Naive B cell (primary cell): Measurements from ENCODE around the gene LRRTM4. TPM values are rescaled to one million over a fixed set of nuclear protein-coding genes. Genes with fewer than 3 reads are reported as not detected.

ENCODE experiments used
- ATAC-seq, 2 donors: fragments of 150-1000 bp; cut with Tn5 transposase; 2 replicates each; pipeline ENCODE4 v1.10.0; 2021; ENCODE audit warnings: low read depth in 2 of 2, mild to moderate bottlenecking in 2 of 2, moderate library complexity in 2 of 2
- DNase-seq: peaks from one replicate; pipeline ENCODE4 v3.0.0; 2022
- H3K27ac Mint-ChIP-seq, 6 donors: one replicate each; pipeline ENCODE4 v1.8.0; 2020 to 2022; ENCODE audit warnings: mild to moderate bottlenecking in 6 of 6, mixed read lengths in 6 of 6, moderate library complexity in 5 of 6, inconsistent platforms in 2 of 6
- H3K27me3 Mint-ChIP-seq, 3 donors: one replicate each; pipeline ENCODE4 v1.8.0; 2021 to 2022; ENCODE audit warnings: mixed read lengths in 3 of 3, mild to moderate bottlenecking in 1 of 3
- H3K36me3 Mint-ChIP-seq, 2 donors: one replicate each; pipeline ENCODE4 v1.8.0; 2020 to 2022; ENCODE audit warnings: mixed read lengths in 2 of 2, inconsistent platforms in 1 of 2, mild to moderate bottlenecking in 1 of 2
- H3K4me1 Mint-ChIP-seq, 3 donors: one replicate each; pipeline ENCODE4 v1.8.0; 2020 to 2022; ENCODE audit warnings: mixed read lengths in 3 of 3, inconsistent platforms in 1 of 3, mild to moderate bottlenecking in 1 of 3, moderate library complexity in 1 of 3
- H3K4me3 Mint-ChIP-seq, 8 donors: one replicate each; pipeline ENCODE4 v1.8.0; 2020 to 2022; ENCODE audit warnings: mild to moderate bottlenecking in 8 of 8, mixed read lengths in 8 of 8, moderate library complexity in 8 of 8, inconsistent platforms in 2 of 8
- H3K9me3 Mint-ChIP-seq, 7 donors: one replicate each; pipeline ENCODE4 v1.8.0; 2020 to 2022; ENCODE audit warnings: mixed read lengths in 7 of 7, mild to moderate bottlenecking in 5 of 7, inconsistent platforms in 2 of 7, moderate library complexity in 1 of 7
- polyA plus RNA-seq, 6 donors: library from polyadenylated mRNA; unstranded; fragments of 300-500 nt; fragmentation: Illumina TruSeq; gene quantifications; one replicate each; pipeline ENCODE4 v1.2.3, GENCODE V29; 2021; ENCODE audit warnings: low read depth in 6 of 6

The LRRTM4 gene
- polyA plus RNA-seq, 6 donors from 2014 or later = not detected

DNA sequence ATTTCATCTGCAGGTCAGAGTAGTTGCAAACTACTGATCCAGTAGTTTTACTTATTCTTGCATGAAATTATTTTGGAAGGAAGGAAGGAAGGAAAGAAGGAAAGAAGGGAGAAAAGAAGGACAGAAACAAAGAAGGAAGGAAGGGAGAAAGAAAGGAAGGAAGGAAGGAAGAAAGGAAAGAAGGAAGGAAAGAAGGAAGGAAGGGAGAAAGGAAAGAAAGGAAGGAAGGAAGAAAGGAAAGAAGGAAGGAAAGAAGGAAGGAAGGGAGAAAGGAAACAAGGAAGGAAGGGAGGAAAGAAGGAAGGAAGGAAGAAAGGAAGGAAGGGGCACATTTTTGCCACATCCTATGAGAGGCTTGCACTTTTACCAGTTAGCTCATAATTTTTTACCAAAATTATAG, 186.2 kb downstream of the LRRTM4 start:
- DNase-seq = no peak
- Mint-ChIP-seq H3K27ac (no peak overlapping the region), H3K4me3 (no peak overlapping the region), H3K4me1 (no peaks in the 10 kb centered on the region), H3K9me3 (peaks cover 11 to 29% (median 11%) of the 10 kb centered on the region in 7 donors), H3K36me3 (no peaks in the 10 kb centered on the region), H3K27me3 (no peaks in the 10 kb centered on the region)
- no peak for ATAC-seq

DNA sequence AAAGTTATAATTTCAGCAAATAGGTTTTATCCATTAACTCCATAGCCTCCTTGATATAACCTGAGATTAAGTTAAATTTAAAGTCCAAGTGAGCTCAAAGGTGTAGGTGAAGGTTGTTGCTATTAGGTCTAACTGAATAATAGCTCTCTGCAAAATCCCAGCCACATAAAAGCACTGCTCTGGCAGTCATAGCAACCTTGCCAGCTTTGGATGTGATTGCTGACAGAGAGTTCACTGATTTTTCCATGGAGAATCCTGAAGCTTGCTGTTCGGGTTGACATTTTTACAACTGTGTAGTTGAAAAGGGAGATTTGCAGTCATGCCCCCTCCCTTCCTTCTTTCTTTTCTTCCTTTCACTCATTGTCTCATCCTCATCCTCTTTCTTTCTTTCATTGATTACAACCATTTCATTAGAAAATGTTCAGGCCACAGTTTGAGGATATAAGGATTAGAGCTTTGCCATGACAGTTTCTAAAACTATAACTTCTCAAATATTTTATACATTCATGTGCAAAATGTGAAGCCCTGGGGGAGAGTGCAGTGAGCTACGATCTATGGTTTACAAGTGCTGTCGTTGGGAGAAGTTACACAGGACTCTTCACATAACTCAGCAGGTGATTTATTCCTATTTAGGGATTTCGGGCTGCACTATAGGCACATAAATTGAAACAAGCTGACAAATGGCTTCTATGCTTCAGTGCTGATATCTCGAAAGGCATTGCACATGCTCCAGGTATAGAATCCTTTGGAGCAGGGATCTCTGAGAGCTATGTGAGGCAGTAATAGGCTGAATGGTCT, 193.8 kb downstream of the LRRTM4 start:
- Mint-ChIP-seq H3K9me3 (peaks cover 4 to 11% (median 7%) of the 10 kb centered on the region in 7 donors), H3K27ac (no peak overlapping the region), H3K4me3 (no peak overlapping the region), H3K36me3 (no peaks in the 10 kb centered on the region), H3K4me1 (no peaks in the 10 kb centered on the region), H3K27me3 (no peaks in the 10 kb centered on the region)
- ATAC-seq (no peak), DNase-seq (no peak)

DNA sequence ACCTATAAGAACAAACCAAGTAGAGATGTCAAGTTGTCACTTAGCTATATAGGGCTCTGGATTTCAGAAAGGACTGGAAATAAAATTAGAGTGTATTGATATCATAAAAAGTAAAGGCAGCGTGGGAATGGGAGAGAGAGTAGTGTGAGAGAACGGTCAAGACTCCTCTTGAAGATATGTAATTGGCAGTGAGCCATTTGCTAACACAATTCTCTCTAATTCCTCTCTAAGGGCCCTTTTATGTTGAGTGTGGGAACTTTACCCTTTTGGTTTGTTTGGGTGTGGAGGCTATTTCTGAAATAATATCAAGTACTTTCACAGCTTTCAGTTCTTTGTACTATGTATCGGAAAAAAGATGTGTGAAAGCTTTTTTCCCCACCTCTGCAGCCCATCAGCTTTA, 196.8 kb downstream of the LRRTM4 start:
- ATAC-seq (no peak), DNase-seq (no peak)
- Mint-ChIP-seq H3K36me3 (no peaks in the 10 kb centered on the region), H3K9me3 (peaks cover 0 to 9% (median 1%) of the 10 kb centered on the region in 7 donors), H3K27ac (no peak overlapping the region), H3K4me1 (no peaks in the 10 kb centered on the region), H3K27me3 (no peaks in the 10 kb centered on the region), H3K4me3 (no peak overlapping the region)

DNA sequence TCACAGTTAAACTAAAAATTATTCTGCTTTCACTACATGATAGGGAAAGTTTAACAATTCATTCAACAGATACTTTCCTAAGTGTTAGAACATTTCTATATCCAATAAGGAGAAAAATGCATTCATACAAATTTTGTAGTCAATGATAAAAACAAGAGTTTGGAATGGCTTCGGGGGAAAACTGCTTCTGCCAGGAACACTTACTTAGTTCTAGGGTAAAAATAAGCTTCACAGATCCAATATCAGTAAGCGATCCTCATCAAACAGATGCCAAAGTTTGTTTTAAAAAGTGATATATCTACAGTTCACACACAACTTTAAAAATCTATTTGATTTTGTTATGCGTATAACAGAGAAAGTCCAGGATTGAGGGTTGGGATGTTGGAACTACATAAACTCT, 199.7 kb downstream of the LRRTM4 start:
- no peaks in the 10 kb centered on the region for H3K27me3 Mint-ChIP-seq
- ATAC-seq (no peak), DNase-seq (no peak)
- H3K27ac Mint-ChIP-seq = no peak overlapping the region
- H3K4me3 Mint-ChIP-seq = no peak overlapping the region
- H3K36me3 Mint-ChIP-seq = no peaks in the 10 kb centered on the region
- H3K9me3 Mint-ChIP-seq = peaks cover 0 to 5% (median 2%) of the 10 kb centered on the region in 7 donors
- H3K4me1 Mint-ChIP-seq = no peaks in the 10 kb centered on the region

DNA sequence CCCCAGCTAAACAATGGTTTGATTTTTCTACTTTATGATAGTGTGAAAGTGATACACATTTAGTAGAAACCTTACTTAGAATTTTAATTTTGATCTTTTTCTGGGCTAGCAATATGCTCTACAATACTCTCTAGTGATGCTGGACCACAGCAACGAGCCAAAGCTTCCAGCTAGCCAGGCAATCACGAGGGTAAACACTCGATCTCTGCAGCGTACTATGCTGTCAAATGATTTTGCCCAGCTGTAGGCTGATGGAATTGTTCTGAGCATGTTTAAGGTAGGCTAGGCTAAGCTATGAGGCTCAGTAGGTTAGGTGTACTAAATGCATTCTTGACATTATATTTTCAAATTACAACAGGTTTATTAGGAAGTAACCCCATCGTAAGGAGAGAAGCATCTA, 207.5 kb downstream of the LRRTM4 start:
- no peaks in the 10 kb centered on the region for H3K27me3 Mint-ChIP-seq
- H3K27ac Mint-ChIP-seq = no peak overlapping the region
- ATAC-seq = no peak
- no peak for DNase-seq
- no peak overlapping the region for H3K4me3 Mint-ChIP-seq
- H3K4me1 Mint-ChIP-seq = no peaks in the 10 kb centered on the region
- H3K9me3 Mint-ChIP-seq = peaks cover 0 to 14% (median 2%) of the 10 kb centered on the region in 7 donors
- H3K36me3 Mint-ChIP-seq = peaks cover 0 to 8% of the 10 kb centered on the region in 2 donors

DNA sequence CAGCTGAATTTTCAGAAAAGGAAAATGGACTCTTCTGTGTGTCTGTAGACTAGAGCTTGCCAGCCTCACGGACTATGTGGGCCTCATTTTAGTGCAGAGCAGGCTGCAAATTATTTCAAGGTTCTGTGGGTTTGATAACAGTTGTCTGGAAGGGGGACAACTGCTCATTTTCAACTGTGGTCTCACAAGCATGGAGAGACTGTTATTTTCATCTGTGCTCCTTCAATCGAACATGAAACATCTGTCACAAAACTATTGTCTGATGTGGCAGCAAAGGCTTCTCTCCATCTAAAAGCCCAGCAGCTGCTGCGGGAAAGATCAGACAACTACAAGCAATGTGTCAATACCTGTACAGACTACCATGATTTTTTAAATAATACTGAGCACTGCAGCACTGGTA, 211.8 kb downstream of the LRRTM4 start:
- H3K36me3 Mint-ChIP-seq = peaks cover 0 to 8% of the 10 kb centered on the region in 2 donors
- H3K4me3 Mint-ChIP-seq = no peak overlapping the region
- no peaks in the 10 kb centered on the region for H3K4me1 Mint-ChIP-seq
- ATAC-seq = no peak
- no peaks in the 10 kb centered on the region for H3K27me3 Mint-ChIP-seq
- H3K9me3 Mint-ChIP-seq = peaks cover 0 to 14% (median 0%) of the 10 kb centered on the region in 7 donors
- no peak overlapping the region for H3K27ac Mint-ChIP-seq
- no peak for DNase-seq

DNA sequence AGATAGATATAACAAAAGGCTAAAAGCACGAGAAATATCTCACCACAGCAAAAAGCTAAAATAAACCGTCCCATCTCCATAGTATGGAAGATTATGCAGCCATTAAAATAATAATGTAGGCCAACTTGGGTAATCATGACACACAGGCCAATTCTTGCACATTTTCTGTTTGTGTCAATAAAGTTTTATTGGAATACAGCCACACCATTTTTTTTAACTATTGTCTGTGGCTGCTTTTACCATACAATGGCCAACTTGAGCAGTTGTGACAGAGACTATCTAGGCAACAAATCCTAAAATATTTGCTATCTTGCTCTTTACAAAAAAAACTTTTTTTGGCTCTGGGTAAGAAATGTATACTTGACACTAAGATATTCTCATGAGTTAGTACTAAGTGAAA, 212.5 kb downstream of the LRRTM4 start:
- peaks cover 0 to 14% (median 0%) of the 10 kb centered on the region in 7 donors for H3K9me3 Mint-ChIP-seq
- DNase-seq = no peak

DNA sequence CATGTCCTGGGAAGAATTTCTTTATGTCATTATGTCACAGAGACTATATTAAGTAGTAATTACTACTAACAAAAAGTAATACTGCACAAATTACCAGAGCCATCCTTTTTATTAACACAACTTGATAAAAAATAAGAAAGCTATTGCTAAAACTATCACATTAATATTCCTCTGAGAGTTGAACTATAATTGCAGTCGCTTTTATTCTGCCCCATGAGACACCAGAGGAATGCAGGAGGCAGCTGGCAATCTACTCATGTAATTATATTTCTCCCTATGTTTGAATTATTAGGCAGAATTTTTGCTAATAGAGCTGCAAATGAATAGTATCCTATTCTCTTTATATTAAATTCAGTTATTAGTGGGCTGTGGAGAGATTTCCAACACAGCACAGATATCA, 220.7 kb downstream of the LRRTM4 start:
- H3K4me3 Mint-ChIP-seq = no peak overlapping the region
- no peaks in the 10 kb centered on the region for H3K4me1 Mint-ChIP-seq
- H3K9me3 Mint-ChIP-seq = peaks cover 0 to 2% (median 0%) of the 10 kb centered on the region in 7 donors
- ATAC-seq = no peak
- DNase-seq = no peak
- H3K36me3 Mint-ChIP-seq = no peaks in the 10 kb centered on the region
- H3K27me3 Mint-ChIP-seq = no peaks in the 10 kb centered on the region
- no peak overlapping the region for H3K27ac Mint-ChIP-seq

More for the DNA sequence above, 212.5 kb downstream of the LRRTM4 start:
- Mint-ChIP-seq H3K4me1 (no peaks in the 10 kb centered on the region), H3K27me3 (no peaks in the 10 kb centered on the region), H3K27ac (no peak overlapping the region), H3K36me3 (peaks cover 0 to 8% of the 10 kb centered on the region in 2 donors), H3K4me3 (no peak overlapping the region)
- ATAC-seq = no peak

DNA sequence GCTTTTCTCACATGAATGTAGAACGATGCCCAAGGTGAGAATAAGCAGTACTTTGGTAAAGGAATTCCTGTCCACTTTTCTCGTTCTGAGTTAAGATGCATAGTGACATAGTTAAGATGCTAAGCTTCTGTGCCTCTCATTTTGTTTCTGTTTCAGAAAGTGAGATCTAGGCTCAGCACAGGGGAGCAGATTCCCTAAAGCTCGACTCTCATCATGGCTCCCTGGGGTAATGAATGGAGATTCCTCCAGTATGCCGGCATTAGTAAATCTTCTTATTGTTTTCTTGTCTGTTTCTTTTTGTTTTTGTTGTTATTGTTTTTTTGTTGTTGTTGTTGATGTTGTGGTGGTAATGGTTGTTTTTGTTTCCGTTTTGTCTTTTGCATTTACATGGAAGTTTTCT, 225.4 kb downstream of the LRRTM4 start:
- Mint-ChIP-seq H3K27me3 (no peaks in the 10 kb centered on the region), H3K9me3 (no peaks in the 10 kb centered on the region), H3K27ac (no peak overlapping the region), H3K4me3 (no peak overlapping the region), H3K36me3 (no peaks in the 10 kb centered on the region), H3K4me1 (no peaks in the 10 kb centered on the region)
- no peak for DNase-seq
- ATAC-seq = no peak

DNA sequence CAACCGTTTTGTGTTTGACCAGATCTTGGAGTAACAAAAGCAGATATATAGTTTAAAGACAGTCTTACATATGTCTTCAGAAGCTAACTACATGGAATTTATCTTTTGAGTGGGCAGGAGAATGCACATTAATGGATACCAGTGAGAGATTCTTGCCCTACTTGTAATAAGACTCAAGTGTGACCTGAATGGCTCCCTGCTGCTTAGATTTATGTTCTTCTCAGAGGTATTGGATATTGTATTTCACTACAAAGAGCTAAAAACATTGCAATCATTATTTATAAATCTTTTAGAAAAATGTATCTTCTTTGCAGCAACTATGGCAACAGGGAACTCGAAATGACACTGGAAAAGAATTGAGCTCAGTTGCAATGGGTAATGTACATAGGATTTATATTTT, 227.7 kb downstream of the LRRTM4 start:
- DNase-seq (no peak), ATAC-seq (no peak)
- Mint-ChIP-seq H3K27me3 (no peaks in the 10 kb centered on the region), H3K4me3 (no peak overlapping the region), H3K9me3 (no peaks in the 10 kb centered on the region), H3K36me3 (no peaks in the 10 kb centered on the region), H3K4me1 (no peaks in the 10 kb centered on the region), H3K27ac (no peak overlapping the region)

DNA sequence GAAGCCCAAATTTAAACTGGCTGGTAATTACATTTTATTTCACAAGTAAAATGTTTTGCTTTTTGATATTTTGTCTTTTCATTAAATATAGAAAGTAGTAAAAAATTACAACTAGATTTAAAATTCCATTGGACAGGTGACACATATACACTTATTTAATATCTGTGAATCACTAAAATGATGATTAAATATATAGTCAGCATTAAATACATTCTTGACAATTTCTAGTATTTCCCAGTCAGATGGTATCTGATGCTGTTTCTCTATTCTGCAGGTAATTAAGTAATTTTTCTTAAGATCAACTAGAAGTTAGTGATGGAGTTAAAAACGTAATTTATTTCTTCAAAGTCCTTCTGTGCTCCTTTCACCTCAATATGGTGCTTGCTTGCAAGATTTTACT, 237.8 kb downstream of the LRRTM4 start:
- no peak for ATAC-seq
- no peak overlapping the region for H3K27ac Mint-ChIP-seq
- no peaks in the 10 kb centered on the region for H3K27me3 Mint-ChIP-seq

DNA sequence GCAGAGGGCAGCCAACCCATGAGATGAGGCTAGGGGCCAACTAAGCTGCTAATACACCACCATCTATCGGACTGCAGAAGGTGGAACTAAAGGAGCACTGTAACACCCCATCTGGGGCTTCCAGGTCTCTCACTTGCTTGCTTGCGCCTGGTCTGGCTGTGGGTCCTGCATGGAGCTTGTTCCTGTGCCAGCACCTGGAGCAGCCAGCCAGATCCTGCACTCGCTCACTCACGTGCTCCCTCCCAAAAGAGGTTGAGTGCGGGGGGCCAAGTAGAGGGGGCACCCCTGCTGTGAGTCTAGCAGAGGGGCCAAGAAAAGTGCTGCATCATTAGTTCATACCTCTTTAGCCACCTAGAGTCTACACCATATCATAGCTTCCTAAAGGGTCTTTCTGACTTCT, 250.9 kb downstream of the LRRTM4 start:
- H3K27ac Mint-ChIP-seq = no peak overlapping the region
- H3K9me3 Mint-ChIP-seq = peaks cover 0 to 9% (median 6%) of the 10 kb centered on the region in 7 donors
- H3K27me3 Mint-ChIP-seq = no peaks in the 10 kb centered on the region
- DNase-seq = no peak
- H3K4me1 Mint-ChIP-seq = no peaks in the 10 kb centered on the region
- no peak overlapping the region for H3K4me3 Mint-ChIP-seq
- no peak for ATAC-seq
- H3K36me3 Mint-ChIP-seq = no peaks in the 10 kb centered on the region

More for the DNA sequence above, 237.8 kb downstream of the LRRTM4 start:
- no peaks in the 10 kb centered on the region for H3K36me3 Mint-ChIP-seq
- H3K9me3 Mint-ChIP-seq = peaks cover 0 to 10% (median 4%) of the 10 kb centered on the region in 7 donors
- no peaks in the 10 kb centered on the region for H3K4me1 Mint-ChIP-seq
- H3K4me3 Mint-ChIP-seq = no peak overlapping the region
- no peak for DNase-seq

DNA sequence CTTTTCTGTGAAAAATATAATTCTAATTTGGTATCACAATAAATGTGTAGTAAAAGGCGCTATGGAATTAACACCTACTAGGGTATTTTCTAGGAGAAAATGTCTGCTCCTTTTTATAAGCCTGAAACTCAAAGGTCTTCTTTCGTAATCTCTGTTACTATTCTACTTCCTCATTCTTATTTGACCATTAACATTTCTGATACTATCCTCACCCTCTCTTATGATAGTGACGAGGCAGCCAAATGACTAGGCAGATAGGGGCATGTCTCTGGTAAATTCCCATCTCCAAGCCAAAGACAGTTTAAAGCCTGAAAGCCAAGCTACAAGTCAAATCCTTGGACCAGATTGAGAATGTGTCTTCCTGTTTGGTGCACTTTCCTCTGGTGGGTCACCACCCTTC, 251.7 kb downstream of the LRRTM4 start:
- no peak for DNase-seq
- peaks cover 0 to 7% (median 5%) of the 10 kb centered on the region in 7 donors for H3K9me3 Mint-ChIP-seq
- H3K36me3 Mint-ChIP-seq = no peaks in the 10 kb centered on the region
- H3K4me3 Mint-ChIP-seq = no peak overlapping the region
- no peaks in the 10 kb centered on the region for H3K4me1 Mint-ChIP-seq
- no peak overlapping the region for H3K27ac Mint-ChIP-seq
- no peaks in the 10 kb centered on the region for H3K27me3 Mint-ChIP-seq
- no peak for ATAC-seq

DNA sequence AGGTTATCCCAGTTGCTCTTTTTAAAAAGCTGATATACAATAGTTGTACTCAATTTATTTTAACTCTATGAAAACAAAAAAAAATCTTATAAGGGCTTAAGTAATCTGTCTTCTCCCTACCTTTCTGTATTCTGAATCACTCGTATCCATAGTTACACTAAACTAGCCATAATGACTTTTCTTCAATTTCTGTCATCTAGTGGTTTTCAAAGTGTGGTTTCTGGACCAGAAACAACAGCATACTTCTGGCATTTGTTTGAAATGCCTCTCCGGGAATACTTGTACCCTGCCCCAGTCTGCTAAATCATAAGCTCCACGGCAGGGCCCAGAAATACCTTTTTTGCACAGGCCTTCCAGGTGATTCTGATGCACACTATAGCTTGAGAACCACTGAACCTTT, 253.6 kb downstream of the LRRTM4 start:
- peak overlapping the region in 1 of 6 donors; percentile 25 for H3K27ac Mint-ChIP-seq
- peaks cover 0 to 8% (median 5%) of the 10 kb centered on the region in 7 donors for H3K9me3 Mint-ChIP-seq
- no peaks in the 10 kb centered on the region for H3K36me3 Mint-ChIP-seq
- H3K27me3 Mint-ChIP-seq = no peaks in the 10 kb centered on the region
- no peaks in the 10 kb centered on the region for H3K4me1 Mint-ChIP-seq
- no peak for ATAC-seq
- DNase-seq = no peak
- no peak overlapping the region for H3K4me3 Mint-ChIP-seq
